Stimulated activated CD4-positive, alpha-beta T cell treated with anti-CD3 and anti-CD28 coated beads, Interleukin-12 subunit alpha, Interleukin-12 subunit beta, amount 100 ng/mL, for 24 hours (primary cell): ENCODE data around the gene CFDP1.

Source experiments
- DNase-seq, 2 experiments: peaks; one replicate each; pipeline ENCODE4 v3.0.0-alpha.2; 2020; ENCODE audit warnings: low read depth in 2 of 2

CFDP1 gene

DNA sequence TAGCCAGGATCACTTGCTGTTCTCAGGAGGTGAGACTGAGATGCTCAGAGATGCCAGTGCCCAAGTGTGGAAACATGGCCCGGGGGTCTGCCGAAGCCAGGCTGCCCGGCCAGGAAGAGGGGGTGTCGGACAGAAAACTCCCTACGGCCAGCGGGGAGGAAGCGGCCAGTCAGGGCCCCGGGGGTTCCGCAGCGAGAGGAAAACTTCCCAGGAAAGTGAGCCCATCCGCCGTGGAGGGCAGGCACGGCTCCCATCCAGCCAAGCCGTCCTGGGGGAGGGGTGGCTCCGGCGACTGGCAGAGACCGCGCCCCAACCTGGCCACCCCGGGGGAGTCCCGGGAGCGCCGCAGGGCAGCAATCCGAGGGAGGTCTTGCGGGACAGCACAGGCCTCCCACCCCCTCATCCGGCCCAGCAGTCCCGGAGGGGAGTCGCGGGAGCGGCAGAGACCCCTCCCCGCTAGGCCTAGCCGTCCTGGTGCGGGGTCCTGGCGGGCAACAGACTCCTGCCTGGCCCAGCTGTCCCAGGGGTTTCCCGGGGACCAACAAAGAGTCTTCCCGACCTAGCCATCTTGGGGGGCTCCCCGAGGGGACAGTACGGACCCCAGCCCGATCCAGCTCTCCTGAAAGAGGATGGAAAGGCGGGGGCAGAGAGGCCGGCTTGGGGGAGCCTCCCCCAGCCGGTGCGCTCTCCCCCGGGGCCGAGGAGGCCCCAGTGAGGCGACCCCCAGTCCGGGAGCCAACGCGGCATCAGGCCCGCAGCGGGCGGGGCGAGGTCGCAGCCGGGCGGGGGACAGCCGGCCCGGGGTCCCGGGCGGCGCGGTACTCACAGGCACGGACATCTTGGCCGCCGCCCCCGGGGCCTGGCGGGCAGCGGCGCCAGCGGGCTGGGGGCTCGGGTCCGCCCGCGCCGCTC is 168.0 kb downstream of the CFDP1 start:
- no peak for DNase-seq

DNA sequence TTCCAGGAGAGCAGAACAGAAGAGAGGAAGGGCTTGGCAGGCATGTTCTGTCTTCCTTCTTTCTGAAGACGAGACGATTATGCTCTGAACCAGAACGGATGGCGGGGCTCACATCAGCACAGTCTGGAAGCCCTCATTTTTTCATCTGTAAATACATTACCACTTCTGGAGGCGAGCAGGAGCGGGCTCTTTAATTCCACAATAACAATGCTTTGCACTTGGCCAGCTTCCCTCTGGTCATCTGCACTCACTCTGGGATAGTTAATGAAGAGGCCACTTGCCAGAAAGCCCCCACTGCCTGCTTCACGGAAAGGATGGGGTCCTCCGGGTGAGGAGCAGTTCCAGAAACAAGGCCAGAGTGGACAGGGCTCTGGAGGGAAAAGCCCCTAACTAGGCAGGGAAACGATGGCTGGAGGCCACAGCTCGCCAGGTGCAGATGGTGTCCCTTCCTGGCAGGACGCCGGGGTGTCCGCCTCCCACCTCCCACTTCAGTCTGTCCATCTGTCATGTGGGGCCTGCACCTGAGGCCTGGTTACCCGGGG is 168.8 kb downstream of the CFDP1 start:
- DNase-seq: no peak

DNA sequence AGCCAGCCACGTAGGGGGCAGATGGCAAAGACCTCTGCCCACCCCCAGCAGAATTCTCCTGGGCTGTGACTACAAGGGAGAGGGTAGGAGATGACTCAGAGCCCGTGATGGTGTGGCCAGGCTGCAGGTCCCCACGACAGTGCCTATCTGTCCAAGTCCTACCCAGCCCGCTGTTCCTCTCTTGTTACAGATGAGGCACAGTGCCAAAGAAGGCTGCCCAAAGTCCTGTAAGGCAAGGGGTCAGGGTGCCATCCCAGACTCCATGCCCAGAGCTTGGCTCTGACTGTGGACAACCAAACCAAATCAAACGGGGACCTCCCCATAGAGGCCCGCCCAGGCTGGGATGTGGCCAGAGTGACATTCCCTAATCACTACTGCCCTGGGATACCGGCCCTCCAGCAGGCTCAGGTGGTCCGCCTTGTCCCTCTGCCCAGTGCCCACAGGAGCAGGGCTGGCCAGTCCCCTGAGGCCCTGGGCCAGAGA is 169.3 kb downstream of the CFDP1 start:
- no peak for DNase-seq

DNA sequence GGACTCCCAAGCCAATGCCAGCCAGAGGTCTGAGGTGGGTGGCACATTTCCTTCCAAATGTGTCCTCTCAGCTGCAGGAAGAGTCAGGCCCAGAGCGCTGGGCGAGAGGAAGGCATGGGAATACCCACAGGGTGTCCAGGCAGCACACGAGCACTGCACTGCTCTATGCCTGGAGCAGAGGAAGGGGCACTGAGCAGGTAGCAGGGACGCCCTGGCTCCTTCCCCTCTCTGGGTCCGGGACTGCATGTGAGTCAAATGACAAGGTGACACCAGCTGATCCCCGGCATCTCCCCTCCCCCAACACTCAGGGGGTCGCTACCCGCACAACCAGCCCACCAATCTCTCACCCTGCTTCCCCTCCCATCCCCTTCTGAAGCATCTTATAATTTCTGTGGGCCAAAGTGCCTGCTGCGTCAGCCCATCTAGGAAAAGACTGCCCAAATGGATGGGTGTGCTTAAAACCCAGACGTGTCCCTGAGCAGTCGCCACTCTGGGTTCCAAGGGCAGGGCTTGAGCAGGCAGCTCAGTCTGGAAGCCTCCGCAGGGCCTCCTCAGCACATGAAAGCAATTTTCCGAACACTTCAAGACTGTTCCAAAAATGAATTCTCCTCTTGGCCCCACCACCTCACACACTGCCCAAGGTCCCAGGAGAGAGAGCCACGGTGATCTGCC is 169.9 kb downstream of the CFDP1 start:
- no peak for DNase-seq

DNA sequence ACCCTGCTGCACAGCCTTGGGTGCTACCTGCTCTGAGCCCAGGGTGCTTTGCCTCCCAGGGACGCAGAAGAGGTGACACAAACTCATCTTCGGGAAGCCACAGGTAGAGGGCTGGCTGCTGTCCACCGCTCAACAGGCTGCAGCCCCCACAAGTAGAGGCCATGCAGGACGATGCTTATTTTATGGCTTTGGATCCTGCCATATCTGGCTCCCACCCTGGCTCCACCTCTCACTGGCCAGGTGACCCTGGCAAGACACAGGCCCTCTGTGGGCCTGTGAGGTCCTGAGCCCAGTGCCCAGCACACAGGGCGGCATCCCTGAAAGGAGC is 170.5 kb downstream of the CFDP1 start:
- DNase-seq: no peak

DNA sequence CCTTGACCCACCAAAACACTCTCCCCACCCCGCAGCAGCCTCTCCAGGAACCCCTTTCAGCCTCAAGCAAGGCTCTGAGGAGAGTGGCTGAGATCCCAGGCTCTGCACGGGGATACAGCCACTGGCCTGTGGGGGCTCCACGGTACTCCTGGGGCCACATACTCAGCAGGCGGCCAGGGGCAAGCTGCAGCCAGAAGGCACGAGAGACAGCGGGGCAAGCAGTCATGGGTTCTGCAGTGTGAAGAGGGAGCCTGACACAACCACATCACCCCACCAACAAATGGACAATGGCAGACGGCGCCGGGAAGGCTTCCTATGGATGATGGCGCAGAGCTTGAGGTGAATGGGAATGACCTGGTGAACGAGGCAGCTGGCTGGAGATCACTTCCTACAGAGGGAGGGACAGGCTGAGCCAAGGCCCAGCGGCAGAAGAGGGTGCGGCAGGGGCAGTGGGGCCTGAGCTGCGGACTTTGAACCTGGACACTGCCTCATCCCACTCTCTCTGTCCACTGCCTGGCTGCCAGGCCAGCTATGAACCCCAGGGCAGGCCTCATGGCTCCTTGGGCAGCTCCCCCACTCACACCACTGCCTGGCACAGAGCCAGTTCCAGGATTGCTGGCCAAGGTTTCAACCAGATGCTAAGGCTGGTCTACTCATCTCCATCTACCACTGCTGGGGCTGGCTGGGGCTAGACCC is 171.1 kb downstream of the CFDP1 start:
- no peak for DNase-seq

DNA sequence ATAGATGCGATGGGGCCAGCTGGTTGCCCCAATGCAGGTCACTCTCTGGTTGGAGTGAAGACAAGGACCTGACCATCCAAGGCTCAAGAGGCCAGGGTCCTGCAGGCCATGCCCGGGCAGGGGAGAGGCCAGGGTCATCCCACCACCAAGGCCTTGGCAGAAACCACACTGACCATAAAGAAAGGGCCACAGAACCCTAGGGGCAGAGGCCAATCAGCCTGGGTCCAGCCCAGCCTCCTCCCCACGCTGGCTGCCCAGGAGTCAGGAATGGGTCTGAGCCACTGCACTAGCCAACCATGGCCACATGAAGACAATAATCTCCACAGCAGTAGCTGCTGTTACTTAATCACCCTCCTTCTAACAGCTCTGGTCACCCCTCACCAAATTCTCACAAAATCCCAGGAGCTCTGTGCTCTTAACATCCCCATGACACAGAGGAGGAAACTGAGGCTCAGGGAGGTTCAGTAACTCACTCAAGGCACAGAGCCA is 171.7 kb downstream of the CFDP1 start:
- no peak for DNase-seq

DNA sequence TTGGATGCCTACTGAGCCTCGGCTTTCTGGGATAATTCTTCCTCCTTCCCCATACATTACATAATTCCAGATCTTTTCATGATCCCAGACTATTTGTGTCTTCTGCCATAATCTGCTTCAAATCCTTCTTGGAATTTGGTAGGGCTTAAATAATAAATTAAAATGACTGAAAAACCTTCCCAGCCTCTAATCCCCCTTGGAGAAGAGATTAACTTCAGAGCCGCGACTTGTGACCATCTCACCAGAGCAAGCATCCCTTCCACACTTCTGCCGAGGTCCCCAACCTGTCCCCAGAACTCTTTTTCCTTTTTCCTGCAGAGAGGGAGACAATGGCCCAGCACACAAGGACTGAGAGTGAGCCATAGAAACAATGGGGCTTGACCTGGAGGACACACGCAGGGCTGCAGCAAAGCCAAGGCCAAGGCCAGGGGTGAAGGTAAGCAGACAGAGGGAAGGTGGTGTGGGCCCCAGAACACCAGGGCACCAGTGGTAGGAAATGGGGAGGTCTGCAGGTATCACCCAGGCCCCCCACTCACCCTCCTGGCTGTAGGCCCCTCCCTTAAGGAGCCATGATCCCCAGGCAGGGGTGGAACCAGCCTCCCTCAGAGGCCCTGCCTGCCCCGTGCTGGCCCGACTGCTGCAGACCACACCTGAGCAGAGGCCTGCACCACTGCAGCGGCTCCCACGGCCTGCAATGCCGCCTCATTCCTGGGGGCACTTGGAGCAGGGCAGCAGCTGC is 172.3 kb downstream of the CFDP1 start:
- DNase-seq: no peak

DNA sequence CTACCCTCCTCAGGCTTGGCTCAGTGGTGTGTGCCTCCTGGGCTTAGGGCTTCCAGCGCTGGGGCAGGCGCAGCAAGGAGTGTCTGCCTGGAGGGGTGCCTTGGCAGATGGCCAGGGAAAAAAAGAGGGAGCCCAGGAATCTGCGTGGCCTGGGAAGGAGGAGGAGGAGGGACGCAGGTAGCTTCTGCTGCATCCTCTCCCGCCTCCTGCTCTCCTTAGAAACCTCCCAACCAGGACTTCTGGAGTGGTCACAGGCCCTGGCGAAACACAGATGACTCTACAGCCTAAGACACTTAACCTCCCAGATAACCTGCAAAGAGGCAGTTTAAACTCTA is 174.5 kb downstream of the CFDP1 start:
- no peak for DNase-seq

DNA sequence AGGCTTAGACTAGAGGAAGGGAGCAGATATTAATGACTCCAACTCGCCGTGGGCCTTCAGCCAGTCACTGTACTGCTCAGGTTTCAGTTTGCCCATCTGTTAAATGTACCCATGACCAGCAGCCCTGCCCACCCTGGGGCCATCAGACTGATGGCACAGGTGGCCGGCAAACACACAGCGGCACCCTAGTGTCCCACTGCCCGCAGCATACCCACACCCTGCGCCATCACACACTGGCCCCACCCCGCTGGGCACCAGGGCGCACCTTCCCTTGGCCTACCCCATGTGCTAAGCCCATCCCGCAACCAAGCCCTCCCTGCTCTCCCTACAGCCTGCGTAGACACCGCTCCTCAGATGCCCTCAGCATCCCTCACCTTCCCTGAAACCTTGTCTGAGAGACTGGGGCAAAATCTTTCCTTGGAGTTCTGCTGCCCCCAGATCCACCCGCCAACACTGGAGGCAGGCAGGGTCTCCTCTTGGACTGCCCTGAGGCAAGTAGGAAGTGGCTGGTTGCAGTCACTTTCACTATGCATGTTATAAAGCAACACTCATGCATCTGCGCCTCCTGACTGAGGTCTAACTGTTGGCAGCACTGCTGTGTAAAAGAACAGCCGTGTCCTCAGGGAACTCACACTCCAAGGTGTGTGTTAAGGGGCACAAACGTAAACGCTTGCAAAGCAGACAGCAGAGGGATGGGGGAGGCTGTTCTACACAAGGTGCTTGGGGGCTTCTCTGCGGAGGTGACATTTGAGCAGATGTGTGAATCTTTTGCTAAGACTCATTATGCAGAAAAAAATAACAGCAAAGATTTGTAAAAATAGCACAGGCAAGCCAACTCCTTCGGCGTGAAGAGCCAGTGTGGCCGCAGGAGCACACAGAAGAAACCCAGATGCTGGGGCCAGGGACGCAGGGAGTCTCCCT is 175.2 kb downstream of the CFDP1 start:
- DNase-seq: no peak

DNA sequence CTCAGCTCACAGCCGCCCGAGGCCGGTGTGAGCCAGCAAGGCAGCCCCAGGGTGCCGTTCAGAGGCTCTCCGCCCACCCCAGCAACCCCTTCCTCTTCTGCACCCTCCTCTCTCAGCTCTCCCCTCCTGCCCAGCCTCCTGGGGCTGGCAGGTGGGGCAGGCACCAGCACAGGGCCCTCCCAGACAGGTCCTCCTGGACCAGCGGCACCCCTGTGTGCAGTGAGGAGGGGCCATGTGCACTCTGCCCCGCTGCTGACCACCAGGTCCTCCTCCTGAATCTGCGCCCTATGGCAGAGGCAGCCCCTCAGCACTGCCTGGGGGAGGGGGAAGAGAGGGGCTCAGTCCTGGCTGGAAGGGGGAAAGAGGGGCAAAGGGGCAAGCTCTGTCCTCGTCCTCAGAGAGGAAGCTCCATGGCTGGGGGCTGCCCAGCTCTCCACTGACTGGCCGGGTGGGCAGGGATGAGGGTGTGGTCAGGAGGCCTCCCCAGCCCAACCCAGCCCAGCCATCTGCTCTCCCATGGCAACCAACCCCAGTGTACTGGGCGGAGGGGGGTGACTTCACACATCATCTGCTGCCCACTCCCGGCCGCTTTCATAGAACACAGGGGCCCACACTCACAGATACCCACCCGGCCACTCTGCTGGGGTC is 176.5 kb downstream of the CFDP1 start:
- no peak for DNase-seq

DNA sequence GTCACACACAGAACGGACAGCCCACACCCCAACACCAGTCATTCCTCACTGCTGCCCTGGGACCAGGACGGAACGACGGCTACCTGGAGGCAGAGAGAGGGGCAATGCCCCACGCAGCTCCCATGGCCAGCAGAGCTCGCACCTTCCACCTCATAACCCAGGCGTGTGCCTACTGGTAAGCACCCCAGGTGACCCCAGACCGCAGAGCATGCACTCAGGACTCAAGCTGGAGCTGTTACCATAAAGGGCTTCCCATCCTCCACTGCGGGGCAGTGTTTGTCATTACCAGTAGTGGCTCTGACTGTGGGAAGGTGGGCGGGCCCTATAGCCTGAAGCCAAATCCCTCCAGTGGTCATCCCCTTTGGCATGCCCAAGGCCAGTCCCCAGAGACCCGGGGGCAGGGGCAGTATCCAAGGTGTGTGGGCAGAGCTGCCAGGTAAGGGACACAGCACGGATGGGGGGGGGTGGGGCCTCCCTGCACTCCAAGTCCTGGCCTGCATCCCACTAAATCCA is 177.2 kb downstream of the CFDP1 start:
- no peak for DNase-seq

DNA sequence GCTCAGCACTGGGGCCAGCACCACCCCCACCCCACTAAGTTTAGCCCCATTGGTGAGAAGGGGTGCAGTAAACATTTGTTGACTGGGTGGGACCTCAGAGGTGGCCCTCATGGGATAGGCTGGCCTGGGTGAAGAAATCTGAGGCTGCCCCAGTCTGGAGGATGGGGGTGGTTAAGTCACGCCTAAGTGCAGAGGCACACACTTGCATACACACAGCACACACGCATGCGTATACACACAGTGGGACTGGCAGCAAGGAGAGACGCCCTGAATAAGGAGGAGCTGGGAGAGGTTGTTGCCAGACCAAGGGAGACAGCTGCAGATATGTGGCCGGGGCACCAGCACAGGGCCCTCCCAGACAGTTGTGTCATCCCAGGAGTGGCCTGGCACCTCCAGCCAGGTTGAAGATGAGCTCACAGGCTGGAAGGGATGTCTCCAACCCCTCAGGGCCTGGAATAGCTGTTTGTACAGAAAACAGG is 178.9 kb downstream of the CFDP1 start:
- DNase-seq: no peak

DNA sequence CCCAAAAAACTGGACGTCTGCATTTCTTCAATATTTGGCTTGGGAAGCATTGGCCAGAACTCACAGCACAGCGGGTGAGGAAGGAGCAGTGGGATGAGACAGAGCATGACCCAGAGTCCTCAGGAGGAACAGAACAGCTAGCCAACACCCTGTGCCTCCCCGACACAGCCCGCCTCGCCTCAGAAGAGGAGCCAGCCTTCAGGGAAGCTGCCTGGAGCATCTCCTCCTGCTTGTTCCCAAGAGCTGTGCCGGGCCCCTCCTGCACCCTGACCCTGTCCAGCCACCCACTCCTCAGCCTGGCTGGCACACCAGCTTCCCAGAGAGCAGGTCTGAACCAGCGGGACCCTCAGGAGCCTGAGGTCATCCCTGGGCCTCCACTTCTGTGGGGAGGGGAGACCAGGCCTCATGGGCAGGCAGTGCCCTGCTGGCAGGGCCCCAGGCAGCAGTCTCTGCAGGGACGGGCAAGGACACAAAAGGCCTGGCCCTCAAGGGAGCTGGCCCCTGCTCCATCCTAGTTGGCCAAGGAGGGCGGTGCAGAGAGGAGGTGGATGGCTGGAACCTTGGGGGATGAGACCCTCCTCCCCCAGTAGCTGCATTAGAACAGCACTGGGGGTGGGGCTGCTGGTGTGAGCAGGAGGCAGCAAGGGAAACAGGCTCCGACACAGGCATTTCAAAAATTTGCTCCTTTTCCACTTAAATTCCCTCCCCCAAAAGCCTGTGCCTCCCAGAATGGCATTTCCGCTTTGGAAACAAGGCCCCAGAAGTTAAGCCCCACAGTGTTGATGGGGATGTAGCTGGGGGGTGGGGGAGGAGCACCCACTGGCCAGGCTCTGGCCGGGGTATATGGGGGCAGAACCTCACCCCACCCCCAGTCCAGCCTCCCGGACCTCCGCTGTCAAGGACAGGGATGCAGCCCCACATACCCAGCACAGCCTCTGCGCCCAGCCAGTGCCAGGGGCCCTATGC is 180.1 kb downstream of the CFDP1 start:
- DNase-seq: no peak

DNA sequence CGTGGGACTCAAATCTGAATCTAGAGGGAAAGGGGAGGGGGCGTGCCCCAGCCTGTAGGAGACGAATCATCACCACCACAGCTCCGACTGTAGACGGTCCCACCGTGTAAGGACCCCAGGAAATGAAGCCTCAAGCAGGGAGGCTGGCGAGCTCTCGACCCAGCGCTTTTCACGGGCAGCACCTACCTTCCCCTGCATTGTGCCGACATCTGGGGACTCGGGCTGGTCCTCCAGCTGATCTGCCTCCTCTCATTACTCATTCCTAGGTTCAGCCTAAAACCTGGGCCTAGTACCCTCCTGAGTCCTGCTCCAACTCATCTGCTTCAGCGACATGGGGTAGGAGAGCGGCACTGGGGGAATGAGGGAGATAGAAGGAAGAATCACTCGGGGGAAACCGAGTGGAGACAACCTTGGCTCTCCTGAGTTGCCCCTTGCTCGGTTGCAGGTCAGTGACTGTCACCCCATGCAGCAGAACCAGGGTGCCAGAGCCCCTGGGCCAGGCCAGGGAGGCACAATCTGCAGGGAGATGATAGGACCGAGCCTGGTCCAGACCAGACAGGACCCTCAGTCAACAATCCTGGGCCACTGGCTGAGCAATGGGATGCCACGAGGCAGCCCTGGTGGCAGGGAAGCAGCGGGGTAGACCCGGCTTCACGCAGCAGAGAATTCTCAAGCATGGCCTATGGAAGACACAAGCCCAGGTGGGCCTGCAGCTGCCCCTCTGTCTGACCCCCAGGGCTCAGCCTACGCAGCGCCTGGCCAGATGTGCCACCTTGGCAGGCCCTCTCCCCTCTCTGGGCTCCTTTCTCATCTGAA is 181.0 kb downstream of the CFDP1 start:
- DNase-seq: no peak

DNA sequence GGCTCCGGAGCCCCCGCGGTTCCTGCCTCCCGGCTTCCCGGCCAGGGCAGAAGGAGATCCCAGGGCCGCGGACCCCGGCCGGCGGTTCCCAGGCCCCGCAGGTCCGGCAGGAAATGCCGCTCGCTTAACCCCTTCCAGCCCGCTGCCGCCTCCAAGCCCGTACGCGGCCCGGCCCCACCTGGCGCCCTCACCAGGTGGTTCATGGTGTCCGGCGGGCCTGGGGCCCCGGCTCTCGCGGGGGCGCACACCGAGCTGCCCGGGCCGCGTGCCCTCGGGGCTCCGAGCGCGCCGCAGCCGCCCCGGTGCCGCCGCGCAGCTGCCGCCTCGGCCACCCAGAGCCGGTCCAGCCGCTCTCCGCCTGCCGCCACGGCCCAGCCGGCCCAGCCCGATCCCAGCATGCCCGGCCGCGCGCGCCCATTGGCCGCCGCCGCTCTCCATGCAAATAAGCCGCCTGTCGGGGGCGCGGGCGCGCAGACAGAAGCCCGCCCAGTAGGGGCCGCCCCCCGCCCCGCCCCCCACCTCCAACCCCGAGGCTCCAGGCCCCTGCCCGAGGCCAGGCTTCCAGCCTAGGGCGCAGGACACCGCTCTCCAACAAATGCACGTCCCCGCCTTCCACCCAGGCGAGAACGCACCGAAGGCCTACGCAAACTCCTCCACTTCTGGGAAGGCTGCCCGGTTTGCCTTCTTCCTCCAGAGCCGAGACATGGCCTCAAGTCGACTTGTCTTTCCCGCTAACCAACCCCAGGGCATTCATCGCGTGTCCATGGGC is 181.8 kb downstream of the CFDP1 start, which contains the start of gene BCAR1:
Gene BCAR1, minus strand, starts transcription at position 345 of the 769 bp plus-strand sequence. Its CDS starts 142 bp downstream, at position 203.
- no peak for DNase-seq
